Lower leg skin (tissue), 3 donors: ENCODE results near the gene PTPRN2.

ENCODE experiments used
- POLR2A ChIP-seq, 2 donors: fragments of 450-650 bp; IDR thresholded peaks; one replicate each; pipeline ENCODE4 v1.6.1; 2016 to 2017; ENCODE audit warnings: antibody characterized with exemption in 2 of 2, mild to moderate bottlenecking in 1 of 2, moderate library complexity in 1 of 2
- TF ChIP-seq, protein P1 (sequence below), 3 donors: fragments of 450-650 bp; IDR thresholded peaks; one replicate each; pipeline ENCODE4 v1.5.1; 2016; ENCODE audit warnings: antibody characterized with exemption in 3 of 3, mild to moderate bottlenecking in 3 of 3, moderate library complexity in 2 of 3

DNA sequence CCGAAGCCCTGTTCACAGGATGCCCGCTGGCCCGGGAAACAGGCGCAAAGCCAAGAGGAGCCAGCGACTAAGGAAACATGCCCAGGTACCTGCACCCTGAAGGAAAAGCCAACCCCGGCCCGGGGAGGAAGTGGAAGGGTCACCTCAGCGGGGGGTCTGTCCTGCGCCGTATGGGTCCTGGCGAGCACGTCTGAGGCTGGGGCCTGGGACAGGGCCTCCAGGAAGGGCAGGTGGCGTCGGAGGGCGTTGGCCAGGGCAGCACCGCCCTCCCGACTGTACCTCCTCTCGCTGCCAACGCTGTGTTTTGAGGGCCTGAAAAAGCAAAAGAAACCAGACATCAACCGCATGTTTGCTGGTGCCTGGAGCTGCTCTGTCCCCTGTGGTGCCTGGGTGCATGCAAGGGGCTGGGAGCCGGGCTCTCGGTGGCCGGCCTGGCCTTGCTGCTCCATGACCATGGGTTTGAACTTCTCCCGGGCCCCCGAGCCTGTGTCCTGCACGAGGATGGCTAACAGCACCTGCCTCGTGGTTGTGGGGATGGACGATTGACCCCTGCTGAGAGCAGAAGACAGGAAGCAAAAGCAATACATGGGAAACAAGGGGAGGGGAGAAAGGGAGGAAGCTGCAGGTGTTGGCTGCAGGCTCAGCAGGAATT lies 395.3 kb downstream of the PTPRN2 start:
- TF ChIP-seq POLR2A (IDR thresholded peaks at IDR 0.05): no peak
- TF ChIP-seq, protein P1, sequence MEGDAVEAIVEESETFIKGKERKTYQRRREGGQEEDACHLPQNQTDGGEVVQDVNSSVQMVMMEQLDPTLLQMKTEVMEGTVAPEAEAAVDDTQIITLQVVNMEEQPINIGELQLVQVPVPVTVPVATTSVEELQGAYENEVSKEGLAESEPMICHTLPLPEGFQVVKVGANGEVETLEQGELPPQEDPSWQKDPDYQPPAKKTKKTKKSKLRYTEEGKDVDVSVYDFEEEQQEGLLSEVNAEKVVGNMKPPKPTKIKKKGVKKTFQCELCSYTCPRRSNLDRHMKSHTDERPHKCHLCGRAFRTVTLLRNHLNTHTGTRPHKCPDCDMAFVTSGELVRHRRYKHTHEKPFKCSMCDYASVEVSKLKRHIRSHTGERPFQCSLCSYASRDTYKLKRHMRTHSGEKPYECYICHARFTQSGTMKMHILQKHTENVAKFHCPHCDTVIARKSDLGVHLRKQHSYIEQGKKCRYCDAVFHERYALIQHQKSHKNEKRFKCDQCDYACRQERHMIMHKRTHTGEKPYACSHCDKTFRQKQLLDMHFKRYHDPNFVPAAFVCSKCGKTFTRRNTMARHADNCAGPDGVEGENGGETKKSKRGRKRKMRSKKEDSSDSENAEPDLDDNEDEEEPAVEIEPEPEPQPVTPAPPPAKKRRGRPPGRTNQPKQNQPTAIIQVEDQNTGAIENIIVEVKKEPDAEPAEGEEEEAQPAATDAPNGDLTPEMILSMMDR (IDR thresholded peaks at IDR 0.05): no peak
